Measurements from ENCODE around the gene TMEM126B.
"Not testable (repeated sequence)": the region's sequence is repeated elsewhere in the genome, so short reads cannot be mapped to it uniquely, and the experiment has no call there.

TMEM126B gene

DNA sequence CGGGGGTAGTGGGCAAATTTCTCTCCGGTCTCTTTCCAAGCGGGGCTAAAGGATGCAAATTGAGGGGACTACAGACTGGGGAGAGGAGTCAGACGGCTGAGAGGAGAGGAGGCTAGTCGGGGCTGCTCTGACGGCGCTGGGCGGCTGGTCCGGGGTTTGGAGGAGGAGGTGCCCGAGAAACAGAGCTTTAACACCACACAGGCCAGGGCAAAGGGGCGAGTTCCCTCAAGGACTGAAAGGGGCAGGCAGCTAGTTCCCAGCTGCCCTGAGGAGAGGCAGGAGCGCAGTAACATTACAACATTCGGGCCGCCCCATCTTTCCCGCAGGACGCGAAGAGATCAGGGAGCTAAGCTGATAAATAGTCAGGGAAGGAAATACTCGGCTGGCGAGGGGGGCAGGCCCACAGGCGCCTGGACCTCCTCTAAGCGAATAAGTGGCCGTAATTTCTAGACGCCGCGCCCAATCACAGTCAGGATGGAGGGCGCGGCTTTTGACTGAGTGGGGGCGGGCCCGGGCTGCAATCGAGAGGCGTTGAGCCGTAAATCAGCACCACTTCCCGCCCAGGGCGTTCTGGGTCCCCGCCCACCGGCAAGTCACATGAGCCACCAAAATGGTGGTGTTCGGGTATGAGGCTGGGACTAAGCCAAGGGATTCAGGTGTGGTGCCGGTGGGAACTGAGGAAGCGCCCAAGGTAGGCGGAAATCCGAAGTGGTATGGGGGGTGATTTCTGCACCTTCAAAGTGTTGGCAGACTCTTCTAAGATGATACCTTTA lies at the start of gene TMEM126B:
TSS of gene TMEM126B (plus strand) at position 596 of the 773 bp plus-strand sequence. CDS start at position 611, 15 bp downstream.
- peak; percentile 96 for DNase-seq (ENCODE audit: low read depth)

DNA sequence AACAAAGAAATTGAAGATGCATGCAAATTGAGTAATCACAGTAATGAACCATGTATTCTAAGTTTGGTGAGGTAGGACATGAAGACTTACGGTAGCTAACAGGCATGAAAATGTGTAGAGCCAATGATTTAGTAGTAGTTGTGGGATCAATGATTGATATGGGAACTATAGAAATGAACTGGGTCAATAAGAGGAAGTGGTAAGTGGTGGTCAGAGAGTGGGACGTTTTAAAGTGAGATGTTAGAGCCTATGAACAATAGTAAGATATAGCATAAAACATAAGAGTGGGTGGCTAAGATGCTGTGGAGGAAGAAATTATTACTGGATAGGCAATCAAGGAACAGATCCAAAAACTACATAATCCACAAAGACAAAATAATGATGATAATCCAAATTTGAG lies 46.3 kb upstream of the TMEM126B start:
- DNase-seq (ENCODE audit: low read depth), result no peak

DNA sequence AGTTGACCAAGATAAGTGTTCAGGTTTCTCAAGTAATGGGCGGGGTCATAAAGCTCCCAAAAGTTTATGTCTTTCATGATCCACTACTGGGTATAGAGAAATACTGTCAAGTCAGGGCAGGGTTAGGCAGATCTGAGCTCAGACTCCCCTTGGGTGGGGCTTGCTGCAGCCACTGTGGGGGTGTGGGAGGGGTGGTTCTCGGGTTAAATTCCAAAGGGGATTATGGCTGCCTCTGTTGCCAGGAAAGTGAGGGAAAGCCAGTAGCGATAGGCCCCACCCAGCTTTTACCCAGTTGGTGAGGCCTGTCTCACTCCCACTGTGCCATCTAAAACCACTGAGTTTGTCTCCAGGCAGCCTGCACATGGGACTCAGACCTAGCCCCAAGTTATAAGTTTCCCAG lies 39.0 kb upstream of the TMEM126B start:
- DNase-seq (ENCODE audit: low read depth), result no peak

DNA sequence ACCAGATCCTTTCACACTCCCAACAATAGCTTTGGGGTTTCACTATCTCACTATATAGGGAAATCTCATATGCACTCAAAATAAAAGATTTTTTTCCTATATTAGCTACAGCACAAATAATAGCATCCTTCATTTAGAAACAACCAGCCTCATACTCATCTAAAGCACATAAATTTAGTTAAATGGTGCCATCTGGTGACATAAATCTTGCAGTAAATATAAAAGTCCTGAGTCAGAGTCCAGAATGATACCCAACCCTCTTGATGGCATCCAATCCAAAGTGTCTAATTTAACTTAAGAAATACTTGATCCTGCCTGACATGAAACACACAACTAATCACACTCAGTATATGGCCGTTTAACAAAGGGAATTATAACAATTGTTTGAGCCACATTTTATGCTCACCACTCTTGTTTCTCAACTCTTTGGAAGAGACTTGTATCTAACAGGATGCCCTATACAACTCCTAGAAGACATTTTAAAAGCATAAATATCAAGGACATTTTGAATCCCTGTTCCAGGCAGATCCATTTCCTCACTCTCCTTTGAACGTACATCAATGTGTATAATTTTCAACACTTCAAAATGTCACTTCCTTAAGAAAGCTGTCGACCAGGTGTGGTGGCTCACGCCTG lies 37.4 kb upstream of the TMEM126B start:
- no peak for DNase-seq (ENCODE audit: low read depth)

DNA sequence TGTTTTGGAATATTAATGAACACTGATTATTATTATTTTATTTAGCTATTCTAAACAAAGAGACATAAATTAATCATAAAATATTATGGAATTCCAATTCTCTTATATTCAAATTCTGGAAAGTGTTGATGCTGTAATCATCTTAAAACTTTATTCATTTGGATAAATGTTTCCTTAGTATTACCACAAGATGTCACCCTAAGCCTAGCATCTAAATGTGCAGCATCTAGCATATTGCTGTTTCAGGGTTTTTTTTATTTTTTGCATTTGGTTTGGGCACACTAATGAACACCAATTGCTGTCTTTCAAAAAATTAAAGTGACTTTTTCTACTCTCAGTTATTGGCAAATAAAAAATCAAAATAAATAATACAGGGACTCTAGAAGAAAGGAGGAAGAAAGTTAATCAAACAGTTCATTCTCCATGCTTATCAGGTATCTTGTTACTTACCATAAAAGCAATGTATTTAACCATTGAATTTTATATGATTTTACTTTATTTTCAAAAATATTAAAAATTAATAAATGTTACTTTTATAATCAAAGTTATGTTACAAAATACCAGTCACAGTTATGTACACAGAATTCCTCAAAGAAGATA lies 33.0 kb upstream of the TMEM126B start:
- DNase-seq (ENCODE audit: low read depth), result no peak

DNA sequence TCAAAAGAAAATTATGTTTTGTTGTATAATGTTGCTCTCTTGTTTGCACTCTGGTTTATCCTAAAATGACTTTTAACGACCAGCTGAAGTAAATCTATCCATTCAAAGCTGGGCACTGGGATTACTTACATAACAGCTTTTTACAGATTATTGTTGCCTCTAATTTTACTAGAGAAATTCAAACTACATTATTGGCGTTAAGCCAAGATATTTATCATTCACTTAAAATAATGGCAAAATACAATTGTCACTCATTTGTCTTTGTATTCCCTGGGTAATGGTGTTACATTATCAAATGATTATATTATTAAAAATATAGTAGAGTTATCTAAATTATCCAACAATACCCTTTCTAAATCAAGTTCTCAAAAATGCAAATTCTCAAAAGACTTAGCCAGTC lies 31.5 kb upstream of the TMEM126B start:
- DNase-seq (ENCODE audit: low read depth), result no peak

DNA sequence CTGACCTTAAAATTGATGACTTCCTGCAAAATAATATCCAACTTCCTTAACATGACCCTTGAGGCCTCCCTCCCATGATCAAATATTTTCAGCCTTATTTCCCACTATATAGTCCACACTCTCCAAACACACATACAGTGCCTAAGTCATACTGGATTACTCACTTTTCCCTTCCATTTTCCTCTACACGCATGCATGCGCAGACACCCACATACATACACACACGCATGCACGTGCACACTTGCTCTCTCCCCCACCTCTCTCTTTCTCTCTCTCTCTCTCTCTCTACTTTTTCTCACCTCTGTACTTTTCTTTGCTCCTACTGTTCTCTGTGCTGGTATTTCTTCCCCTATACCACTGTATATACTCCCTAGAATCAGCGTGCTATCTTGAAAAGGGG lies 29.3 kb upstream of the TMEM126B start:
- DNase-seq (ENCODE audit: low read depth), result no peak

DNA sequence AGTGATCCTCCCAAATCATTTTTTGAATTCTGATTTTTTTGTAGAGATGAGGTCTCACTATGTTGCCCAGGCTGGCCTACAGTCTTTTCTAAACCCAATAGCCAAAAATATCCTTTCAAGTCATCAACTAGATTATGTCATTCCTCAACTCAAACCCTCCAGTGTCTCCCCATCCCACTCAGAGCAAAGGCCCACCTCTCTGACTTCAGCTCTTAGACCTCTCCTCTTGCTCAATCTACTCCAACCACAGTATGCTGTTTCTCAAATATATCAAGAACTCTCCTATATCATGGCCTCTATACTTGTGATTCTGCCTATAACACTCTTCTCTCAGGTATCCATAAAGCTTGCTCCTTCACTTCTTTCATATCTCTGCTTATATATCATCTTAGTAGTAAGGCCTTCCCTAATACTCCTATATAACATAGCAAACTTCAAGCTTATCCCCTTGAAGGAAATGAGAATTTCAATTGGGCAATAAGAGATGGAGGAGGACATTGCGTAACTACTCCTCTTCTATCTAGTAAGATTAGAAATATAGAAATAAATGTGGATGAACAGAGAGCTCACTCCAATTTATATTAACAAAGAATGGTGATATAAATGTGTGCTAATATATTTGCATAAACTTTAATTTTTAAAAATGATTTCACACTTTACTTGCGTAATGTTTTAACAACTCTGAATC lies 25.7 kb upstream of the TMEM126B start:
- no peak for DNase-seq (ENCODE audit: low read depth)

DNA sequence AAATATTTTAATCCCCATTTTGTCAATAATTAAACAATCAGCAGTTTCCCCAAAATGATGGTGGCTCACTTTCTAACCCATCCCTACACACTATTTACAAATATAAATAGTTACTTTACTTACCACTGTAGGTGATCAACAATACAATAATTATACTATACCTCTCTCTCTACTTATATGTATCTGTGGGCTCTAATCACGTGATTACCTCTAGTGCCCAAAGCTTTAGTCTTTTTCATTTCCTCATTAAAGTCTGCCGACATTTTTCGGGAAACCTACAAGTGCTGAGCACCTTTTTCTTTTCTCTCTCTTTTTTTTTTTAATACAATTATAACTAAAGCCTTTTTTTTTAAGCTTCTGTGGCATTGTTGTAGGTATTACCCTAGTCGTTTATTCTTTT lies 25.2 kb upstream of the TMEM126B start:
- no peak for DNase-seq (ENCODE audit: low read depth)

DNA sequence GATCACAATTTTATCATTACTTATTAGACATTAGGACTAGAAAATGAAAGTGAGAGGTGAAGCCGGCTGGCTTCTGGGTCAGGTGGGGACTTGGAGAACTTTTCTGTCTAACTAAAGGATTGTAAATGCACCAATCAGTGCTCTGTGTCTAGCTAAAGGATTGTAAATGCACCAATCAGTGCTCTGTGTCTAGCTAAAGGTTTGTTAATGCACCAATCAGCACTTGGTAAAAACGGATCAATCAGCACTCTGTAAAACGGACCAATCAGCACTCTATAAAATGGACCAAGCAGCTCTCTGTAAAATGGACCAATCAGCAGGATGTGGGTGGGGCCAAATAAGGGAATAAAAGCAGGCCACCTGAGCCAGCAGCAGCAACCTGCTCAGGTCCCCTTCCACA lies 22.2 kb upstream of the TMEM126B start:
- DNase-seq (ENCODE audit: low read depth), result not testable (repeated sequence)

DNA sequence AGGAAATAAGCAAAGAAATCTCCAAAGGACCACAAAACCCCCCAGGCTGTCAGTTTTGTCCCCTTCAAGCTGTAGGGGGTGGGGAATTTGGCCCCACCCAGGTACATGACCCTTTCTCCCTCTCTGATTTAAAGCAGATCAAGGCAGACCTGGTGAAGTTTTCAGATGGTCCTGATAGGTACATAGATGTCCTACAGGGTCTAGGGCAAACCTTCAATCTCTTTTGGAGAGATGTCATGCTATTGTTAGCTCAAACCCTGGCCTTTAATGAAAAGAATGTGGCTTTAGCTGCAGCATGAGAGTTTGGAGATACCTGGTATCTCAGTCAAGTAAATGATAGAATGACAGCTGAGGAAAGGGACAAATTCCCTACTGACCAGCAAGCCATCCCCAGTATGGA lies 19.8 kb upstream of the TMEM126B start:
- DNase-seq (ENCODE audit: low read depth), result not testable (repeated sequence)

DNA sequence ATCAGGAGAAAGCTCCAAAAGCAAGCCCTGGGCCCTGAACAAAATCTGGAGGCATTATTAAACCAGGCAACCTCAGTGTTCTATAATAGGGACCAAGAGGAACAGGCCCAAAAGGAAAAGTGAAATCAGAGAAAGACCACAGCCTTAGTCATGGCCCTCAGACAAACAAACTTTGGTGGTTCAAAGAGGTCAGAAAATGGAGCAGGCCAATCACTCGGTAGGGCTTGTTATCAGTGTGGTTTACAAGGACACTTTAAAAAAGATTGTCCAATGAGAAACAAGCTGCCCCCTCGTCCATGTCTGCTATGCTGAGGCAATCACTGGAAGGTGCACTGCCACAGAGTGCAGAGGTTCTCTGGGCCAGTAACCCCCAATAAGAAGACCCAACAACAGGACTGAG lies 19.1 kb upstream of the TMEM126B start:
- not testable (repeated sequence) for DNase-seq (ENCODE audit: low read depth)

DNA sequence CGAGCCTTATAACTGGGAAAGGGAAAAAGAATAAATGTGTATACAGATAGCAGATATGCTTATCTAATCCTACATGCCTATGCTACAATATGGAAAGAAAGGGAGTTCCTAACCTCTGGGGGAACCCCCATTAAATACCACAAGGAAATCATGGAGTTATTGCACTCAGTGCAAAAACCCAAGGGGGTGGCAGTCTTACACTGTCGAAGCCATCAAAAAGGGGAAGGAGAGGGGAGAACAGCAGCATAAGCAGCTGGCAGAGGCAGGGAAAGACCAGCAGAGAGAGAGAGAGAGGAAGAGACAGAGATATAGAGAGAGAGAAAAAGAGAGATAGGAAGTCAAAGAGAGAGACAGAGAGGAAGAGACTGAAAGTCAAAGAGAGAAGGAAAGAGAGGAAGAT lies 16.8 kb upstream of the TMEM126B start:
- not testable (repeated sequence) for DNase-seq (ENCODE audit: low read depth)

DNA sequence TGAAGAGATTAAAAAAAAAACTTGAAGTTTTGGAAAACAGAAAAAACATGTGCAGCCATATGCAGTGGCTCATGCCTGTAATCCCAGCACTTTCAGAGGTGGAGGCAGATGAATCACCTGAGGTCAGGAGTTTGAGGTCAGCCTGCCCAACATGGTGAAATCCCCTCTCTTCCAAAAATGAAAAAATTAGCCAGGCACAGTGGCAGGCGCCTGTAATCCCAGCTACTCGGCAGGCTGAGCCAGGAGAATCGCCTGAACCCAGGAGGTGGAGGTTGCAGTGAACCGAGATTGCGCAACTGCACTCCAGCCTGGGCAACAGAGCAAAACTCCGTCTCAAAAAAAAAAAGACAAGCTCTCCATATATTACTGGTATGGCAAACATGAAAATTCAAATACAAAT lies 8.9 kb upstream of the TMEM126B start:
- no peak for DNase-seq (ENCODE audit: low read depth)

DNA sequence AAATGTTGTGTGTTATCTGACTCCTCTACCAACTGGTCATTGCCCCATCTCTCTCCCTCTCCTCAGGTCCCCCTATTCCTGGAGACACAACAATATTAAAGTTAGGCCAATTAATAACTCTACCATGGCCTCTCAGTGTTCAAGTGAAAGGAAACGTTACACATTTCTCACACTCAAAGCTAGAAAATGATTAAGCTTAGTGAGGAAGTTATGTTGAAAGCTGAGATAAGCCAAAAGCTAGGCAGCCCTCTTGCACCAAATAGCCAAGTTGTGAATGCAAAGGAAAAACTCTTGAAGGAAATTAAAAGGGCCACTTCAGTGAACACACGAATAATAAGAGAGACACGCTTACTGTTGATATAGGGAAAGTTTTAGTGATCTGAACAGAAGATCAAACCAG lies 8.1 kb upstream of the TMEM126B start:
- no peak for DNase-seq (ENCODE audit: low read depth)

DNA sequence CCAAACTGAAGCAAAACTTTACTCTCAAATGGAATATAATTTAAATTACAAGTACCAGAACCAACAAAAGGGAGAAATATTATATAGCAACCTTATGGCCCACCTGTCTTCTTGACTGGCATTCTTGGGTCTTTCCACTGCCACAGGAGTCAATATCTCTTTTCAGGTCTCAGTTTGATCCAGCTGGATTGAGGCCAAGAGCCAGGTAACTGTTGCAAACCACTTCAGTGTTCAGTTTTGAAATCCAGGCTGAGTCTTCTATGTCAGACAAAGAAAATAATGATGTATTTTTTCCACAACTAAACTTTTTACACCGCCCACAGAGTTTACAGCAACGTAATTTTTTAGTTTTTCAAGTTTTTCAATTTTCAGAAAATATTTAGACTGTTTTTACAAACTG lies 1.9 kb upstream of the TMEM126B start:
- no peak for DNase-seq (ENCODE audit: low read depth)

DNA sequence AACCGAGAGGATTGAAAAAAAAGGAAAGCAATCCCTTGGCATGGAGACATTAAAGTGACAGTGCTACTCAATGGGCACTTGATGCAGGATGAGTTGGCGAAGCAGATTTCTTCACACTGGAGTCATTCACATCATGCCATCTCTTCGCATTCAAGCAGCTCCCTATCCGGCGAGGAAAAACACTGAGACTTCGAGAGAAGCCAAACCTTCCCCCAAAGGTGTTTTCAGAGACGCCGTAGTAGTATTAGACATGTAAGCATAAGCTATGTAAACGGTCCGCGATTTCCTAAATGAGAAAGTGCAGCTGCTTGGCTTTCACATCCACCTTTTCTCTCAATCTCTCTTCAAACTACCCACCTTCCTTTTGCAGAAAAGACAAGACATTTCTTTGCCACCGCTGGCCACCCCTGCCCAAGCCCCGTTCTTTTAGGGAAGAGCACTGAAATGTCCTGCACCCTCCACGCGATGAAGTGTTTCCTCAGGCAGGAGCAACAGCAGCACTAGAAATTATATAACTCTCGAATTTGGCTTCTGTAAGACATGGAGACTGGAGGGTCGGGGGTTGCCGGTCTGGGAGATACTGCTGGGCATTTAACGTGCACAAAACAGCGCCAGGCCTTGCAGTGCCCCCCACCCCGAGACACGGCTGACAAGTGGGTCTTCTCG lies 928 bp upstream of the TMEM126B start, which contains the start of gene DLG2:
TSS of gene DLG2 (minus strand) at position 13 of the 666 bp plus-strand sequence.
- no peak for DNase-seq (ENCODE audit: low read depth)

DNA sequence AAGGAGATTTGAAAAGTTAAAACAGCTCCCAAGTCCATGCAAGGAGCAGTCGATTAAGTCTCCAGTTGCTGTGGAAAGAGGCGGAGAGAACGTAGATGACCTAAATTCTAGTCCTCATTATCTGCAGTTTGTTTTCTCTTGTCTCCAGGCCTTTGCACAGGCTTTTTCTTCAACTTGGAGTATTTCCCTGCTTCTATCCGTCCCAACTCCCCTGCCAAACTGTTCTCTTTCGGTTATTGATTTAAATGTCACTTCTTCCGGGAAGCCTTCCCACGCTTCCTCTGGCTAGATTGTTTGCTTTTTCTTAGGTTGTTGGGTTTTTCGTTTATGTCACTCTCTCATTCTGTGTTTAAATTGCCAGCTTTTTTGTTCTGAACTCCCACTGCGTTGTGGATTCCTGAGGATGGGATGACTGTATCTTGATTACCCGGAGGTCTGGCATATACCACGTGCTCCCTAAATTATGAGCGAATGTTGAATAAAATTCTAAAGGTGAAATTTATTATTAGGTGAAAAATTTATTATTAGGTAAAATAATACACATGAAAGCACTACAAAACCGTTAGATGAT lies 463 bp downstream of the TMEM126B start:
- no peak for DNase-seq (ENCODE audit: low read depth)

DNA sequence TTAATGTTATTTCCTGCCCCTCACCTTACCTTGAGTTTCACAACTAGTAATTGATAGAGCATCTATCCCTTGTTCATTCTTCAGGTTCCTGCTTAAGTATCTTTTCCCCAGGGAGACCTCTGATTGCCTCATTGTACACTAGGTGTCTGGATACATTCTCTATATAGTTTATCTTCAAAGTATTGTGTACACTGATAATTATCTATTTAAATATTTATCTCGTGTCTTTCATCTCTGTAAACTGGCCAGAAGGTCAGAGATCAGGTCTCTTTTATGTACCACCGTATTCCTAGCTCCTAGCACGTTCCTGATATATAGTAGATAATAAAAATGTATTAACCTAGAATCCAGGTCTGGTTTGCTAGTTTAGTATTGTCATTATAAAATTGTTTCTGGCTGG lies 6.4 kb downstream of the TMEM126B start:
- DNase-seq (ENCODE audit: low read depth), result no peak

DNA sequence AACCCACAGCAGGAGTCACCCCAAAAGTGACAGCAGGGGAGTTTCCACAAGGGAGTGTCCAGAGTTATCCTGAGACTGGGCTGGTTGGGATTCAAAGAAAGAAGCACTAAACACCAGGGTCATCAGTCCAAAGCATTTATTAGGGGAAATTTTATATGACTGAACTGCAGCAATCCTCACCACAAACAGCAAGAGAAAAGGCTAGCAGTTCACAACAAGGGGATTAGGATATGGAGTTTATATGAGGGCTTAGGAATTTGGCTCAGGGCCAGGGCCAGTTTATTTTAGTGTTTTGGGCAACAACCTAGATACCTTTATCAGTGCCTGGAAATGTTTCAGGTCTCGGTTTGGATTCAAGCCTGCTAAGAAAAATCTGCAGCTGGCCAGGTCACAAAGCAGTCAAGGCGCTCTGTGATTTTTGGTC lies 14.8 kb downstream of the TMEM126B start:
- DNase-seq (ENCODE audit: low read depth), result no peak

DNA sequence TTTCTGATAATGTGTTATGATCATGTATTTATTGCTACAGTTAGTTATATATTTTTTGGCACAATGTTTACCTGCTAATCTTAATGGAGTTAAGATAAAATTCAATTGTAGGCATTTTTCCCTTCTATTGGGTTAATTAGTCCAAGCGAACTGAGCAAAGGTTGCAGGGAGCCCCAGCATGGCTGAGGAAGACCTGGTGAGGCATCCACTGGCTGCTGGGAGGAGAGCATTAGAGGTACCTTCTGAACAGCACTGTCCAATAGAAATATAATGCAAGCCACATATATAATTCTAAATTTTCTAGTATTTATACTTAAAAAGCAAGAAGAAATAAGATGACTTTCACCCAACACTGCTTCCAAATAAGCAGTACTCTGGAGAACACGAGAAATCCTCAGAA lies 18.7 kb downstream of the TMEM126B start:
- no peak for DNase-seq (ENCODE audit: low read depth)
